GM12865 (cell line): Measurements from ENCODE around the gene C1QC.

ENCODE experiments used
- DNase-seq: peaks from one replicate; pipeline ENCODE4 v3.0.0; 2010; ENCODE audit warnings: low read depth
- H3K4me3 ChIP-seq: 2 replicates; pipeline ENCODE4 v1.5.1; 2011; ENCODE audit warnings: mild to moderate bottlenecking, low read depth, low read length, control low read depth
- TF ChIP-seq, protein P1 (sequence below): IDR thresholded peaks from 2 replicates; pipeline ENCODE4 v1.5.1; 2011; ENCODE audit warnings: low read length, control low read depth, low read depth, inconsistent platforms; ENCODE audit not compliant: insufficient read depth; ENCODE audit errors: missing control alignments

Gene C1QC

DNA sequence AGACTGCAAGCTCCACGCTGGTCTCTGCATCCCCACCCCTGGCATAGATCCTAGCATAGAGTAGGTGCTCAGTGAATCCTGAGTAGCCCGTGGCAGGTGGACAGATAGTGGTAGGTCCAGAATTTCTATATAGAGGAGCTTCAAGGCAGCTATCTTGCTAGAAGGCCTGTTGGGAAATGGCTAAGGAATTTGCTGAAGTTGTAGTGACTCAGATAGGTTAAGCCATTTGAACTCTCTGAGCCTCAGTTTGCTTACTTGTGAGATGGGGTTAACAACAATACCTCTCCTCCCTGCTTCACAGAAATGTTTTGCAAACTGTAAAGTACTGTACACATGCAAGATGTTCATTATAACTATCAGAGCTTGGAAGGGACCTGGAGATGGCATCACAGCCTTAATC, 43.8 kb downstream of the C1QC start:
- no peak for DNase-seq
- TF ChIP-seq, protein P1, sequence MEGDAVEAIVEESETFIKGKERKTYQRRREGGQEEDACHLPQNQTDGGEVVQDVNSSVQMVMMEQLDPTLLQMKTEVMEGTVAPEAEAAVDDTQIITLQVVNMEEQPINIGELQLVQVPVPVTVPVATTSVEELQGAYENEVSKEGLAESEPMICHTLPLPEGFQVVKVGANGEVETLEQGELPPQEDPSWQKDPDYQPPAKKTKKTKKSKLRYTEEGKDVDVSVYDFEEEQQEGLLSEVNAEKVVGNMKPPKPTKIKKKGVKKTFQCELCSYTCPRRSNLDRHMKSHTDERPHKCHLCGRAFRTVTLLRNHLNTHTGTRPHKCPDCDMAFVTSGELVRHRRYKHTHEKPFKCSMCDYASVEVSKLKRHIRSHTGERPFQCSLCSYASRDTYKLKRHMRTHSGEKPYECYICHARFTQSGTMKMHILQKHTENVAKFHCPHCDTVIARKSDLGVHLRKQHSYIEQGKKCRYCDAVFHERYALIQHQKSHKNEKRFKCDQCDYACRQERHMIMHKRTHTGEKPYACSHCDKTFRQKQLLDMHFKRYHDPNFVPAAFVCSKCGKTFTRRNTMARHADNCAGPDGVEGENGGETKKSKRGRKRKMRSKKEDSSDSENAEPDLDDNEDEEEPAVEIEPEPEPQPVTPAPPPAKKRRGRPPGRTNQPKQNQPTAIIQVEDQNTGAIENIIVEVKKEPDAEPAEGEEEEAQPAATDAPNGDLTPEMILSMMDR, result no peak
- no peak overlapping the region for H3K4me3 ChIP-seq

- H3K4me3 ChIP-seq, result no peak overlapping the region
These were observed 45.0 kb downstream of the C1QC start for GRCh38 chr1:22688466-22688865.

GRCh38 chr1:22689505-22689904, 46.1 kb downstream of the C1QC start:
- no peak overlapping the region for H3K4me3 ChIP-seq
- DNase-seq, result no peak
- TF ChIP-seq, protein P1, result no peak

More at GRCh38 chr1:22688466-22688865, 45.0 kb downstream of the C1QC start:
- TF ChIP-seq, protein P1, result no peak
- DNase-seq, result no peak

DNA sequence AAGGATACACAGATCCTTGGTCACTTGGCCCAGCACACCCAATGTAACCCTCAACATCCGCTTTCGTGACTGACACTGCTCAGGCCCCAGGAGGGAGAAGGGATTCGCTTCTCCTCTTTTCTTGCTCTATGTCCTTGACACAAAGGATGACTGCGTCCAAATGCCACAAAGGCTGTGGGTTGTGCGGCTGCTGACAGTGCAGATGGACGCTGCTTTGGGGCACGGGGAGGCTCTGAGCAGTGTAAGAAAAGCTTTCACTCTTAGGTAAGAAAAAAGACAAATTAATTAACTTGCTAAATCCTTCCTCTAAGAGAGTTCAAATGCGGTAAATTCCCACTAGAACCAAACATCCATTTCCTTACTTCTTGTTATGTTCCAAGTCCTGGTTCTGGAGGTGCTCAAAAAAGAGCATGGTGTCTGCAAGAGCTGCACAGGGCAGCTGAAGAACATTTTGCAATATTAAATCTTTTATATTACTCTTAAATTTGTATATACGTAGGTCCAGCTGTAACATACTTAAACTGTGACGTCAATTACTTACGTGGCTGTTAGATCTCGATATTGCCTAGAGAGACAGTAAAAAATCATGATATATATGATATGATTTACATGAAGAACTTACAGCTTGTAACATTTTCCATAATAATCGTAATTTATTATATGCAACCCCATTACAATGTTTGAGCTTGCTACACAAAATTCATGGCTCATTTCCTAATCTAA, 47.8 kb downstream of the C1QC start:
- no peak overlapping the region for H3K4me3 ChIP-seq
- no peak for DNase-seq
- TF ChIP-seq, protein P1, result no peak

DNA sequence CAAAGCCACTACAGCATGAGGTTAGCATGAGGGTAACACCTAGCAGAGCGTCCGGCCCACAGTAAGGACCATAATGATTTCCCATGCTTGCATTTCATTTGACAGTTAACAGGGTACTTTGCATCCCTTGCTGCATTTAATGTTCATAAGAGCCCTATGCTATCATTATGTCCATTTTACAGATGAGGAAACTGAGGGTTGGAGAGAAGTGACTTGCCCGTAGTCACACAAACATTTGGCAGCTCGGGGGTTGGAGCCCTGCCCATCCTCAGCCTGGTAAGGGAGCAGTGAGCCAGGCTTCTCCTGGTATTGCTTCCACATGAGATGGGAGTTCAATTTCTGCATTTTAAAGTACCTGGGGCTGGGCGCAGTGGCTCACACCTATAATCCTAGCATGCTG, 50.7 kb downstream of the C1QC start:
- TF ChIP-seq, protein P1, result no peak
- H3K4me3 ChIP-seq, result no peak overlapping the region
- no peak for DNase-seq

GRCh38 chr1:22696610-22697009, 53.2 kb downstream of the C1QC start:
- TF ChIP-seq, protein P1, result no peak
- H3K4me3 ChIP-seq, result no peak overlapping the region
- DNase-seq, result no peak
